AG09309 (cell line): ENCODE data around the gene ARL4A.

Source experiments
- DNase-seq: peaks from one replicate; pipeline ENCODE4 v3.0.0-alpha.2; 2010; ENCODE audit warnings: low read depth
- H3K4me3 ChIP-seq: 2 replicates; pipeline ENCODE4 v1.5.1; 2011; ENCODE audit warnings: mild to moderate bottlenecking, low read depth, low read length, moderate library complexity; ENCODE audit not compliant: control insufficient read depth
- CTCF ChIP-seq: IDR thresholded peaks from 2 replicates; pipeline ENCODE4 v1.5.1; 2011; ENCODE audit warnings: mild to moderate bottlenecking, low read depth, low read length, inconsistent platforms; ENCODE audit not compliant: insufficient read depth, control insufficient read depth; ENCODE audit errors: missing control alignments

The ARL4A gene

DNA sequence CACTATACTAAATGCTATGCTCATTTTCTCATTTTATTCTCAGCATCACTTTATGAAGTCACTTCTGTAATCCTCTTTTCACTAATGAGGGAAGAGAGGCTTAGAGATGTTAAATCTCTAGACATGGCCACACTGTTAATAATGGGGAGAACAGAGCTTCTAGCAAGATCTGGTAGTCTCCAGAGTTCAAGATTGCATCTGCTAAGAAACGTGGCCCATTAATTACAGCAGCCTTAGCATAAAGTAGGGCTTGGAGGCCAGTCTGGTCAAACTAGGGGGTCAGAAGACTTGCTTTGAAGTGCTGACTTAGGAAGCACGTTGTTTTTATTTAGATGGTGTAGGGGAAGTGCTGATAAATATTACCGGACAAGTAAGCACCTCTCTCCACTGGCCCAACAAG is 29.3 kb downstream of the ARL4A start:
- no peak for TF ChIP-seq CTCF
- no peak overlapping the region for H3K4me3 ChIP-seq
- DNase-seq: no peak

- H3K4me3 ChIP-seq: no peak overlapping the region
- DNase-seq: peak; percentile 60
- TF ChIP-seq CTCF: no peak
Observed at GRCh38 chr7:12719141-12719919, 31.9 kb downstream of the ARL4A start.

GRCh38 chr7:12719981-12720865 is 32.8 kb downstream of the ARL4A start:
- H3K4me3 ChIP-seq: no peak overlapping the region
- TF ChIP-seq CTCF: no peak
- no peak for DNase-seq

DNA sequence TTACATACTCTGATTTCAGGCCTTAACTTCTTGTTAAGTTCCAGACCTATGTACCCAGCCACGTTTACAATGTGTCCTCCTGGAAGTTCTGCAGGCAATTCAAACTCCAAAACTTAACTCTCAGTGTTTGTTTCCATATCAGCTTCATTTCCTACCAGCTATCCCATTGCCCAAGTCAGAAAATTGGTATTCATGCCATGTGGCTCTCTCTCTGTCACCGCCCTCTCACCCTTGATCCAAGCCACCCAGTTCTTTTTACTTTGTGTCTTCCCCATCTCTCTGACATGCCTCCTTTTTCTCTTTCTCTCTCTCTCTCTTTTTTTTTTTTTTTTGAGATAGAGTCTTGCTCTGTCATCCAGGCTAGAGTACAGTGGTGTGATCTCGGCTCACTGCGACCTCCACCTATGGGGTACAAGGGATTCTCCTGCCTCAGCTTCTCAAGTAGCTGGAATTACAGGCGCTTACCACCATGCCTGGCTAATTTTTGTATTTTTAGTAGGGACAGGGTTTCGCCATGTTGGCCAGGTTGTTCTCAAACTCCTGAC is 33.9 kb downstream of the ARL4A start:
- DNase-seq: no peak
- TF ChIP-seq CTCF: no peak
- H3K4me3 ChIP-seq: no peak overlapping the region

DNA sequence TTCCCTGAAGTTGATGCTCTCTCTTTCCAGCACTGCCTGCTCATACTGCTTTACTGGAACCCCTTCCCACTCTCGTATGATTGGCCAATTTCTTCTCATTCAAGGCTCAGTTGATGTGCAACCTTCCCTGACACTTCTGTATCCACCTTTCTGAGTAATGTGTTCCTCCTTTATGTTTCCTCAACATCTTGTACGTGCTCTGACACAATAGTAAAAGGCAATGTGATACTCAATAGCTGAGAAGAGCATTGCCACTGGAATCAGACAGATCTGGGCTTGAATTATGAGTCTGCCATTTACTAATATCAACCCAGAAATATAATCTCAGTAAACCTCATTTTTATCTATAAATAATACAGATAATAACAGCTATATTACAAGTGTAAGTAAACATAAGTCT is 34.7 kb downstream of the ARL4A start:
- no peak for TF ChIP-seq CTCF
- H3K4me3 ChIP-seq: no peak overlapping the region
- DNase-seq: no peak

- H3K4me3 ChIP-seq: no peak overlapping the region
- DNase-seq: no peak
- TF ChIP-seq CTCF: no peak
Observed at GRCh38 chr7:12722636-12723605, 35.5 kb downstream of the ARL4A start.
